GM18868 (cell line): ENCODE results near the gene GAS2L2.

Source experiments
- ATAC-seq: cut with Tn5 transposase; IDR thresholded peaks from one replicate; pipeline ENCODE4 v1.9.1; 2021; ENCODE audit warnings: mild to moderate bottlenecking, moderate library complexity; ENCODE audit not compliant: unreplicated experiment

Gene GAS2L2

DNA sequence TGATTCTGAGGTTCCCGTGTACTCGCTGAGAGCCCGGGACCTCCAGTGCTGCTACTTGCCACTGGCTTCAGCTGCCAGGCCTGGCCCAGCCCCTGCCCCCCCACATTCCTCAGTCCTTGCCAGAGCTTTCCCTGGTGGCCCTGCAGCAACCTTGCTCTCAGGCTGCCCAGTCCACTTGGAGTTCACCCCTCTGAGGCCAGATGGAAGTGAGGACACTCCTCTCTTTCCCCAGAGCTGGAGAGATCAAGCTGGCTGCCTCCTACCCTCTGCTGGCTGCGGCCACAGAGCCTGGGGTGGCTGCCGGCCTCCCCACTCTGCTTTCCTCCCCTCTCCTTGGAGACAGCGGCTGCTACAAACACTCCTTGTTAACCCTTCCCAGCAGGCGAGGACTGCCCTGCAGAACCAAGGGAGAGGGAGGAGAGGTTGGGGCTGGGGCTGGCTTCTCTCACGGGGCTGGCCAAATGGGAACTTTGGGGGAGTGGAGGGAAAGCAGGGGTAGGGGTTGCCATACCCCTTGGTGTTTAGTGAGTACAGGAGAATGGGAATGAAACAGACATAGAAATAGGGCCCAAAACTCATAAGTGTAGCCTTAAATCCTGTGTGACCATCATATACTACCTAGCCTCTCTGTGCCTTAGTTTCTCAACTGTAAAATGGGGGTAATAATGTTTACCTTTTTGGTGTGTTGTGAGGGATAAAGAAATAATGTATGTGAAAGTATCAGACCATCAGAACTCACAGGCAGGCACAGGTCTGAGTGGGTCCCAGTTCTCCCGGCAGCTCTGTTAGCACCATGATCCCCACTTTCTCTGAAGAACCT is at the start of gene GAS2L2:
GAS2L2 (minus strand) TSS at position 295 of the 820 bp plus-strand sequence. CDS start 389 bp downstream, outside the sequence.
- no peak for ATAC-seq

DNA sequence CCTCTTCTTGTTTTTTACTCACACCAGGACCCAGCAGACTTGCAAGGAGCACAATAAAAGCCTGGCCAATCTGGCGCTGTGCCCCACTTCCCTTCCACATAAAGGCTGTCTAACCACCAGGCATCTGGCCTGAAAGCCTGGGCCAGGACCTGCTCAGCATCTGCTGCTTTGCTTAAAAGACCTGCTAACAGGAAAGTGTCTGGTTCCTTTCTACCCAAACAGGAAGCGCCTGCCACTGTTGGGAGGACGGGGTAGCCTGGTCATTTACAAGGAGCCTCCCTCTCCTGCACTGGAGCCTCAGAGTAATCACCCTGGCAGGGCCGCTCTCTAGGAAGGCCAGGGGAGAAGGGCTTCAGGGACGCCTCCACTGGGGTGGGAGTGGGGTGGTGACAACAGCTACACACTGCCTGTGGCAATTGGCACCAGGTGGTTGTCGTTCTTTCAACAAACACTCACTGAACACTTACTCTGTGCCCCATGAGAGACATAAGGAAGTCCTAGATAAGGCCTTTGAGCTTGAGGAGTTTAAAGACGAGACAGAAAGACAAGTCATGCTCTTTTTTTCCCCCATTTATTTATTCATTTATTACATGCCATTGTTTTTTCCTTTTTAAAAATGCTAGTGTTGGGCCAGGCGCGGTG is 48.7 kb upstream of the GAS2L2 start:
- ATAC-seq = no peak

DNA sequence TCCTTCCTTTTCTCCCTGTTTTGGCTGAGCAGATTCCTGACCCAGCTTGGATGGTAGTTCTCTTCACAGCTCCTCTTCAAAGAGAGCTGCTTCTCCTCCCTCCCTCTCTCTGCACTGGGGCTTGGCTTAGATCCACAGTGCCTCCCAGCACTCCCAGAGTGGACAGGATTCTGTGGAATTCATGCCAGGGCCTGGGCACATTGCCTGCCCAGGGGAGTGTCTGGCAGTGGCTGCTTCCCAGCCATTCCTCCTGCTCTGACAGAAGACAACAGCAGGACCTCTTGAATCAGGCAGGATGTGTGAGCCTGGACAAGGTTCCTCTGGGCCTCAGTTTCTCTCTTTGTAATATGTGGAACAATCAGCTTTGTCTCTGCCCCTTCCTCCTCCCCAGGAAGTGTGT is 46.9 kb upstream of the GAS2L2 start:
- ATAC-seq = no peak

DNA sequence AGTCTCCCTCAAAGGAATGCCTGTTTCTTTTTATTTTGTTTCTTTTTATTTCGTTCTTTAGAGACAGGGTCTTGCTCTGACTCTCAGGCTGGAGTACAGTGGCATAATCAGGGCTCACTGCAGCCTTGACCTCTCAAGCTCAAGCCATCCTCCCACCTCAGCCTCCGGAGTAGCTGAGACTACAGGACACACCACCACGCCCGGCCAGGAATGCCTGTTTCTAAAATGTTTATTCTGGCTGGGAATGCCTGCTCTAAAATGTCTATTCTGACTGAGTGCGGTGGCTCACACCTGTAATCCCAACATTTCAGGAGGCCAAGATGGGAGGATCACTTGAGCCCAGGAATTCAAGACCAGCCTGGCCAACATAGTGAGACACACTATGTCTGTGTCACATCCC is 44.9 kb upstream of the GAS2L2 start:
- ATAC-seq = no peak

DNA sequence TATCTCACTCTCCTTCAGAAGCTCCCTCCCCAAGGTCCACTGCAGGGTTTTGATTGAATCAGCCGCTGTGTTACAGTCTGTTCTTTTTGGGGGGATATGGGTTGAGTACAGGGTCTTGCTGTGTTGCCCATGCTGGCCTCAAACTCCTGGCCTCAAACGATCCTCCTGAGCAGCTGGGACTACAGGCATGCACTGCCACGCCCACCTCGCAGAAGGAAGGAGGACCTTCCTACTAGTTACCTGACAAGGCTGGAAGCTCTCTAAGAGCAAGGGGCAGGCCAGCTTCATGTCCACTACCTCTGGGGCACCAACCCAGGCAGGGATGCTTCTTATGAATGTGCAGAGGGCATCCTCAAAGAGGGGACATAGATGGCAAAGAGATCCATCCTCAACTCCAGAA is 44.3 kb upstream of the GAS2L2 start:
- no peak for ATAC-seq

DNA sequence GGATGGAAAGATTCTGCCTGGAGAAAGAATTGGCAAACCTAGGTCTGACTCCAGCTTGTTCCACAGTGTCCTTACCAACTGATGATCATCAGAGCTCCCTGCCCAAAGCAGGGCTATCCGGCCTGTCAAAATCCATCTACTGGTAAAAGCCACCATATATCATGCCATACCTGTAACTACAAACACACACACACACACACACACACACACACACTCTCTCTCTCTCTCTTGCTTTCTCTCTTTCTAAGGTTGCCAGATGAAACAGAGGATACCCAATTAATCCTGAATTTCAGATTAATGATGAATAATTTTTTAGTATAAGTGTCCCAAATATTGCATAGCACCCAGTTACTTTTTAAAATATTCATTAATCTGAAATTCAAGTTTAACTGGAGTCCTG is 43.9 kb upstream of the GAS2L2 start:
- ATAC-seq = no peak

DNA sequence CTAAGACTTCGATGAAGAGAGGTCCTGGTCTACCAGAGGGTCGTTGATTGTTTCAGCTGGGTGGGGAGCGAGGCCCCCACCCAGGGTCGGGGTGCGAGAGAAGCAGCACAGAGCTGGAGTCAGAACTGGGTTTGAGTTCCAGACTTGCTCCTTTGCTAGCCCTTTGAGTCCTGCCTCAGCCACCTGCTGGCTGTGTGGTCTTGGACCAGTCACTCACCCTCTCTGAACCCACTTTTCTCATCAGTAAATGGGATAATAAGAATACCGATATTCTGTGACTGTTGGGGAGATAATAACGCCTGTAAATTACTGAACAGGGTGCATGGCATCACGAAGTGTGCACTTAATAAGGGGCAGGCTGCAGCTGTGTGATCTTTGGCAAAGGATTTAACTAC is 42.8 kb upstream of the GAS2L2 start:
- ATAC-seq = no peak

DNA sequence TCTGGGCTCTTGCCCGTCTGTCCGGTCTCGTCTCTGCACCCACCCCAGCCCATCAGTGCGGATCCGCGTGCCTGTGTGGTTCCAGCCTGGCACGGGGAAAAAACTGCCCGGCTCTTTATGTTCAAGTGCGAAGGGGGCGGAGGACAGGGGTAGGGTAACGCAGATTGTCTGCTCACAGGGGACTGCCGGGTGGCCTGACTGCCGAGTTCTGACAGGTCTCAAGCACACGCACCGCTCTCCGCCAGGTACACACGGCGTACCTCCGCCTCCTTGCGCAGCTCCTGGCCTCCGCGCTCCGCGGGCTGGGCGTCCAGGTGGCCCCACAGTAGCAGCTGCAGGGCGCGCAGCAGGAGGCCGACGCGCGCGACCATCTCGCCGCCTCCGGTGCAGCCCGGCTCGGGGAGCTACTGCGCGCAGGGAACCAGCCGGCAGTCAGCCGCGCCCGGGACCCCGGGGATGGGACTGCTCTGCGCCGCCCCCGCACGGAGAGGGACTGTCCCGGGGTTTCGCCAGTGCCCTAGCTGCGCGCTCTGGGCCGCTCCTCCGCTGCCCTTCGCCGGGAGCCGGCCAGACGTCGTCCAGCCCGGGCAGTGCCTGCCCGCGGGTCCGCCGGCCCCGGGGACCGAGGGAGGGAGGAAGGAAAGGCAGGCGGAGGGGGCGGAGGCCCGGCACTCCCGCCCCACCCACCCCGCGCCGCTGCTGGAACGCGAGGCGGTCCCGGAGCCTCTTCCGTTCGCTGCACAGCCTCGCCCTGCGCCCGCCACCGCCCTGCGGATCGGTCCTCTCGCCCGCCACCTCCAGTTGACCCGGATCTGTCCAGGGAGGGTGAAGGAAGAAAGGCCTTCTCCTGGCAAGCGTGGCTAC is 42.2 kb upstream of the GAS2L2 start, which contains the start of gene MMP28:
MMP28 (minus strand) TSS at position 635 of the 864 bp plus-strand sequence; CDS start at position 371, 264 bp downstream.
- no peak for ATAC-seq

DNA sequence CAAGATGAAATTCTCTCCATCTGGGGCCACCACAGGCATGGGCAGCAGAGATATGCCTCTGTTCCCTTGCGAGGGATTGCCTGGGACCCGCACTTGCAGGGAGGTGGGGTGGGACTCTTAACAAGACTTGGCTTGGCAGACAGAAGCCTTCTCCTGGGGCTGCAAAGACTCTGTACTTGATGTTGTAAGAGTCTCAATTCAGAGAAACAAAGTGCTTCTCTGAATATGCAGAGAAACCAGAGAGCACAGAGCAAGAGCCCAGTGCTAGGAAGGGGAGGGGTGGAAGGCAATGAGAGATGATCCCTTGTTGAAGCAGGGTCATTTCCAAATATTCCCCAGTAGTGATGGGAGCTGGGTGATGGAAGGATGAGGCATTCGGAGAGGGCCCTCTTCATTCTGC is 40.2 kb upstream of the GAS2L2 start:
- no peak for ATAC-seq

DNA sequence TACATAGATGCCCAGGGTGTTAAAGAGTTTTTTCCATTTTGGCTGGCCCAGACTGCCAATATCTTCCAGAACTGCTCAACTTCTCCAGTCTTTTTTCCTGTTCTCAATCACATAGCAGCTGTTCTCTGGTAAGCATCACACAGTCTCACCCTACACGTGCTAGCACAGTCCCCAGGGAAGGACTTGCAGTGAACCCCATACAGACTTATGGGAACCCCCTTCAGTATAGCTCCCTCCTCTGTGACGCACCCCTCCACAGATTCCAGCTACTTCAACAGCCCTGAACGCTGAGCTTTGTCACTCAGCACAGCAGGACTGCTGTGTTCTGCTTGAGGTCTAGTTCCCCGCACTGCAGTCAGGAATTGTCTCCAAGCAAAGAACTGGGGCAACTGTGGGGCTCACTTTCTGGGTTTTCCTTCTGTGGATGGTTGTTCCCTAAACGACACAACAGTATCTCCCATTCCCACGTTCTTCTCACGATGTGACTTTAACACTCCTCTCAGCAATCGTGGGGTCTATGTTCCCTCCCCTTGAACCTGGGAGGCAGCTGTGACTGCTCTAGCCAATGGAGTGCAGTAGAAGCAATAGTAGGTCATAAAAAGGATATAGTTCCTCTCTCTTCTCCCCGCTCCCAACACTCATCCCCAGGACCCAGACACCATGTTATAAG is 38.8 kb upstream of the GAS2L2 start:
- no peak for ATAC-seq

DNA sequence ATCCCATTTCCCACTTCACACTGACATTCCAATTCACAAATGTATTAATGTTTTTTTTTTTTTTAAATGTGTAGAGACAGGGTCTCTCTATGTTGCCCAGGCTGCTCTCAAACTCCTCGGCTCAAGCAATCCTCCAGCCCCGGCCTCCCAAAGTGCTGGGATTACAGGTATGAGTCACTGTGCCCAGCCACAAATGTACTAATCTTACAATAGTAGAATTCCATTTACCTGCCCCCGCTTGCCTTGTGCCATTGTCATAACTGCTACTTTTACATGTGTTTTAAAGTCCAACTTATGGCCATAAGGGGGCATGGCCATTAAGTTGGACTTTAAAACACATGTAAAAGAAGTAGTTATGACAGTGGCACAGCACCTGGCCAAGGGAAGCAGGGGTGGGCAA is 37.8 kb upstream of the GAS2L2 start:
- no peak for ATAC-seq

DNA sequence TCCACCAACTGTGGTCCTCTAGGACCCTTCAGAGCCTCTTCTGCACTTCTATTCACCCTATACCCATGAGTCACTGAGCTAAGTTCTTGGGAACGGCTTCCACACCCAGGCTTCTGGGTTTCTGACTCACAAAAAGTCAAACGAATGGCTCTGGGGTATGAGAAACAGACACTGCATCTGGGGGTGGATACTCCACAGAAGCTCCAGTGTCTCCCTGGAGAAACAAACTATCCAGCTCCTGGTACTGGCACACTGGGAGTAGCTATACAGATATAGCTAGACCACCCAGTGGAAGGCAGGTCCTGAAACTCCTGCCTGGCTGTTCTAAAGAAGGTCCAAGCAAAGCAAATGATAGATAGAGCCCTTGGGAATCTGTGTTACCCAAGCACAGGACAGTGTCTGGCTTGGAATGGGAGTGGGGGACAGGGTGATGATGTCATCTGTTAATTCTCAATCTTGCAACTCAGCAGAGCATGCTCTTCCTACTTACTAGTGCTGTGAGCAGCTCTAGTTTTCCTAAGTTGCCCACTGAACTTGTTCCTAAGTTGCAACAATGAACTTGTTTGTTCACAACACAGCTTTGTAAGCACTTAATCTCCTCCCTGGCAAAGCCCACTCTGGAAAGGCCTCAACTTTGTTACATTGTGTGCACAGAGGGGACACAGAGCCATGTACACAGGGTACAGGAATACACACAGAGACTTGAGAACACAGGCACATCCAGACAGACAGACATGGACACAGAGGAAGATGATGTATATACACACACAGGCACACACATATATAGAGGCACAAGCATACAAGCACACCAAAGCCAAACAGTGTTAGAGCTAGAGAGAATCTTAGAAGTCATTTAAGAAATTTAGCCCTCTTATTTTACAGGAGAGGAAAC is 35.7 kb upstream of the GAS2L2 start:
- ATAC-seq = no peak

DNA sequence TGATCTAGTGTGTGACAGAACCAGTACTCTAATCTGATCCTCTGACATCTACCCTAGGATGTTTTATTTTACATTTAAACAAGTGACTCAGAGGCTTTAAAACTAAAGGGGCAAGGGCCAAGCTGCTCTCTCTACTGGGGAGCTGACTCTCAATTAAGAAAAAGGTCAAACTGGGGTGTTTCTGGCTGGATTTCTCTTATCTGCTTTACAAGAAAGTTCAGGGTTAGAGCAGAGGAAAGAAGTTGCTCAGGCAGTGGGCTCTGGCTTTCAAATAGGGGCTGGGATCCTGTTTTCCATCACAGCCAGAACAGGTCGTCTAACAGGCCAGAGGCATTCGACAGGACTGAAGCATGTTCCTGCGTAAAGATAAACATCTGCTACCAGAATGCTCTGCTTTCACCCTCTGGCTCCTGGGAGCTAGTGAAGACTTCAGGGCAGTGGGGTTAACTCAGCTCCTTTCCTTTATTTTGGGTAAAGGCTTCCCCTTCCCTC is 33.9 kb upstream of the GAS2L2 start:
- no peak for ATAC-seq

DNA sequence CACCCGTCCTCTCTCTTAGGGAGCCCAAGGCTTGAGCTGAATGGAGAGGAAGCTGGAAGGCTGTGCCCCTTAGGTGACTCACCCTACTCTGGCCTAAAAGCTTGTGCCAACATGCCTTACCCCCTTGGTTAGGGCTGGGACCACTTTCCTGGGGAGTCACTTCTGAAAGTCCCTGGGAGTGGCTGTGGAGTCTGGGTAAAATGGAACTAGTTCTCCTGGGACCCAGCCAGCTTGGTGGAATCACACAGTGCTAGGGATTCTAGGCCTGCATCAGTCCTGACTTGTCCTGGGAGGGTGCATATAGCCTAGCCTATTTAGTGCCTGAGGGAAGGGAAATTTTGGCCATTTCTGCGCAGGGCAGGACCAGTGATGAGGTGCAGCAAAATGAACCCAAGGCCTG is 31.9 kb upstream of the GAS2L2 start:
- no peak for ATAC-seq

DNA sequence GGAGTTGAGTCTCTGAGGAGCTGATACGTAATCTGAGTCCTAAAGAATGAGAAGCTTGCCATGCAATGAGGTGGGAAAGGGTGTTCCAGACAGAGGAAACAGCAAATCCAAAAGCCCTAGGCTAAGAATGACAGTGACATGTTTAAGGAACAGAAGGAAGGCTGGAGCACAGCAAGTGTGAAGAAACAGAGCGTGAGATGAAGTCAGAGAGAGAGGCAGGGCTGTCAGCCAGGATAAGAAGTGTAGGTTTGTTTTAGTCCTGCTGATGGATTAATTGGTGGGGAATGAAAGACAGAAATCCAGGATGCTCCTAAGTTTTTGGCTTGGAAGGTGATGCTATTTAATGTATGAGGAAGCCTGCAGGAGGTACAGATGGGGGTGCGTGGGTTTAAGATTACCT is 27.9 kb upstream of the GAS2L2 start:
- ATAC-seq = no peak

DNA sequence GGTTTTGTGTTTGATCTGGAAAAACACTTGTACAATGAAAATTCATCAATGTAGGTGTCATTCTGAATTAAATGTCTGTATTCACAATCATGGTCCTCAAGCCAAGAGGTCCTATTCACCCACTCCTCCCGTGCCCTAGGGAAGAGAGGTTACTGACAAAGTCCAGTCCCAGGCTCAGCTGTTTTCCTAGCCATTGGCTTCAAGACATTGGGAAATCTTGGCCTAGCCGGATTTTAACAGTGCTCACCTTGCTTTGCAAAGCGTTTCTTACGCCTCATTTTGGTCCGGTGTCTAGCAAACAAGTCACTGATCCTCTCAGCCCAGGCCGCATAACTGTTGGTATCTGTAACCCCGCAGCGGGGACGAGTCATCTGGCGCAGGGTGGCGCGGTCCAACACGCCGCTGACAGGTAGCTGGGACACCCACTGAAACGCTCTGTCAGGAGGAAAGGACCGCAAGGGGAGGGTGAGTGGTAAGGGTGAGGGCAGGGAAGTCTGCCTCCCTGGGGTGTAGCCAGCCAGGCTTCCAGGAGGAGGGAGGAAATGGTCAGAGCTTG is 25.7 kb upstream of the GAS2L2 start:
- ATAC-seq = no peak

DNA sequence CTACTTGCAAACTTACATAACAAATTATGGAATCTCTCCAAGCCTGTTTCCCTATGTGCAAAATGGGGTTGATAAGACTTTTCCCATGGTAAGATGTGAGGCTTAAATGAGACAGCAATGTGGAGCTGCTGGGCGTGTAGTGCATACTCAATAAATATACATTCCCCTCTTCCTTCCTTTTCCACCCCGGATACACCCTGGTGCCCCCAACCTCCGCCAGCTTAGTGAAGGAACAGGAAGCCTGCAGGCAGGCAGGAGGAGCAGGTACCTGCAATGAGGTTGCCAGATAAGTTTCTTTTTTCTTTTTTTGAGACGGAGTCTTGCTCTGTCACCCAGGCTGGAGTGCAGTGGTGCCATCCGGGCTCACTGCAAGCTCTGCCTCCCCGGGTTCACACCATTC is 22.5 kb upstream of the GAS2L2 start:
- ATAC-seq = no peak

DNA sequence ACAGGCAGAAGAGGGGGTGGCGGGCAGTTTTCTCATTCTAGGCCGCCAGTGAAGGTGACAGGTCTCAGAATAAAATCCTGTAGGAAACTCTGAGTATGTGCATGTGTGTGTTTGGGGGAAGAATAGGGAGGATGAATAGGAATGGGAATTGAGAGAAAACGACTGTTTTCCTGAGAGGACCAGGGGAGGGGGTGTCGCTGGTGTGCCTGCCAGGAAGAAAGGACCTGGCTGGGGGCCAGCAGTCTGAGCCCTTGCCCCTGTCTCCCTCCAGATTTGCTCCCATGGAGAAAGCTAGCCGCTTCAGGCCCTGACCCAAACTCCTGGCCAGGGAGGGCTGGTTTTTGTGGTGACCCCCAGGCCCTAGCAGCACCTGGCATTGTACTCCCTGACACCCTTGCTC is 22.0 kb upstream of the GAS2L2 start:
- ATAC-seq = no peak

DNA sequence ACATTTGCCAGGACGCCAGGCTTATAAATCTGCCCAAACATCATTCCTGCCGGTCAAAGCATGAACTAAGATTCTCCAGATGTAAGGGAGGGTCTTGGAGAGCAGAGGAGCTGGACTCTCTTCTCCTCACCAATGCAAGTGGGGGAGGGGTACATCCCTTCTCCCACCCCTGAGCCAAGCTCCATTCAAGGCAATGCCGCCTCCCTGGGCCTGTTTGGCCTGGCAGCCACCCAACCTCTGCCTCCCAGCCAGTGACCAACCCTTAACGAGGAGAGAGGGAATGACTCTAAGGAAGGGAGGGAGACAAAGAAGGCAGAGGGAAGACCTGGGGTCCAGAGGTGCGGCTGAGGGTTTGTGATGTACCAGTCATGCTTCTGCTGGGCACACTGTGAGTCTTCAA is 21.5 kb upstream of the GAS2L2 start:
- no peak for ATAC-seq
